ENCODE measurements around the gene CALN1. TPM values are rescaled to one million over a fixed set of nuclear protein-coding genes. Genes with fewer than 3 reads are reported as not detected.
"Not testable (repeated sequence)": the region's sequence is repeated elsewhere in the genome, so short reads cannot be mapped to it uniquely, and the experiment has no call there.

The CALN1 gene
- total RNA-seq, 1 donor from 2014 or later: 0.24 TPM

- no peak for ATAC-seq
These were observed 3.0 kb downstream of the CALN1 start for GRCh38 chr7:72408966-72409637.

GRCh38 chr7:72406820-72407403 is 5.2 kb downstream of the CALN1 start:
- no peak for ATAC-seq

- ATAC-seq: peak; percentile 11
These were observed 6.3 kb downstream of the CALN1 start for GRCh38 chr7:72405871-72406270.

GRCh38 chr7:72405418-72405817 is 6.7 kb downstream of the CALN1 start:
- ATAC-seq: peak; percentile 98

- no peak for ATAC-seq
These were observed 7.4 kb downstream of the CALN1 start for GRCh38 chr7:72404743-72405142.

- no peak for ATAC-seq
These were observed 8.6 kb downstream of the CALN1 start for GRCh38 chr7:72403458-72404076.

- ATAC-seq: no peak
These were observed 18.1 kb downstream of the CALN1 start for GRCh38 chr7:72394016-72394415.

GRCh38 chr7:72391821-72392377 is 20.2 kb downstream of the CALN1 start:
- no peak for ATAC-seq

GRCh38 chr7:72386118-72386517 is 26.0 kb downstream of the CALN1 start:
- ATAC-seq: no peak

- ATAC-seq: no peak
These were observed 49.9 kb downstream of the CALN1 start for GRCh38 chr7:72362246-72362645.

GRCh38 chr7:72345208-72345727 is 66.9 kb downstream of the CALN1 start:
- no peak for ATAC-seq

GRCh38 chr7:72343991-72344390 is 68.1 kb downstream of the CALN1 start:
- ATAC-seq: no peak

GRCh38 chr7:72343354-72343753 is 68.8 kb downstream of the CALN1 start:
- ATAC-seq: not testable (repeated sequence)

- ATAC-seq: peak; percentile 25
These were observed 74.6 kb downstream of the CALN1 start for GRCh38 chr7:72337390-72338167.

GRCh38 chr7:72336632-72337389 is 75.3 kb downstream of the CALN1 start:
- ATAC-seq: peak; percentile 22

GRCh38 chr7:72336382-72336631 is 75.8 kb downstream of the CALN1 start:
- ATAC-seq: no peak

GRCh38 chr7:72335561-72336381 is 76.4 kb downstream of the CALN1 start:
- no peak for ATAC-seq

GRCh38 chr7:72334698-72335097 is 77.4 kb downstream of the CALN1 start:
- no peak for ATAC-seq

- ATAC-seq: no peak
These were observed 78.1 kb downstream of the CALN1 start for GRCh38 chr7:72334066-72334465.

GRCh38 chr7:72326811-72327210 is 85.3 kb downstream of the CALN1 start:
- no peak for ATAC-seq

GRCh38 chr7:72326365-72326764 is 85.8 kb downstream of the CALN1 start:
- ATAC-seq: peak; percentile 82

All from esophagus mucosa (tissue), 1 donor.